ENCODE data around the gene MYT1. TPM values are rescaled to one million over a fixed set of nuclear protein-coding genes. Genes with fewer than 3 reads are reported as not detected.

The MYT1 gene
- total and polyA plus RNA-seq, 2 of the 8 experiments (the other 6 are each of a cell fraction or from before 2014, with no cell fraction given) = 0.63 to 2.0 TPM

- H3K4ac ChIP-seq (replicated peaks; ENCODE audit: insufficient read length, low read depth, low read length) = no peak overlapping the region
- H3K27me3 ChIP-seq (replicated peaks in 1 of 4; ENCODE audit: control insufficient read depth in 3 of 4, extremely low read depth in 1 of 4, insufficient read depth in 3 of 4, low read length in 3 of 4) = no peaks in the 10 kb centered on the region
- no peak overlapping the region for H2AFZ ChIP-seq (ENCODE audit: low read length)
- no peak overlapping the region for H3K14ac ChIP-seq (ENCODE audit: insufficient read length)
- no peak overlapping the region for H3K9ac ChIP-seq (replicated peaks in 1 of 4; ENCODE audit: extremely low read depth in 1 of 4, low read depth in 3 of 4, low read length in 3 of 4)
- H2BK12ac ChIP-seq (ENCODE audit: low read depth, low read length) = no peak overlapping the region
- no peaks in the 10 kb centered on the region for H3K23me2 ChIP-seq (ENCODE audit: low read depth, low read length)
- H2BK5ac ChIP-seq (ENCODE audit: low read depth, low read length) = no peak overlapping the region
- H3K79me1 ChIP-seq (ENCODE audit: low read depth, low read length) = no peaks in the 10 kb centered on the region
- no peak overlapping the region for H4K8ac ChIP-seq (ENCODE audit: extremely low read depth, insufficient read depth, low read length)
- H3K4me3 ChIP-seq (ENCODE audit: extremely low read depth in 1 of 4, insufficient read depth in 2 of 4, low read depth in 3 of 4, low read length in 4 of 4) = no peak overlapping the region
- H2BK120ac ChIP-seq (replicated peaks; ENCODE audit: low read depth, low read length) = no peak overlapping the region
- H3K18ac ChIP-seq (ENCODE audit: extremely low read depth, low read length) = no peak overlapping the region
- no peak for DNase-seq (ENCODE audit: low read depth in 1 of 2, low spot score in 2 of 2)
- no peak overlapping the region for H2BK20ac ChIP-seq (ENCODE audit: low read length)
- H3K9me3 ChIP-seq (ENCODE audit: insufficient read depth in 2 of 2, low read depth in 1 of 2, low read length in 1 of 2) = no peaks in the 10 kb centered on the region
- H3K79me2 ChIP-seq (ENCODE audit: control insufficient read depth in 1 of 2, insufficient read depth in 2 of 2, low read length in 2 of 2) = no peaks in the 10 kb centered on the region
- H2AK5ac ChIP-seq (ENCODE audit: low read depth, low read length) = no peak overlapping the region
- no peaks in the 10 kb centered on the region for H4K20me1 ChIP-seq (replicated peaks in 1 of 2; ENCODE audit: control insufficient read depth in 1 of 2, insufficient read depth in 2 of 2, low read length in 2 of 2)
- no peak overlapping the region for H4K5ac ChIP-seq (ENCODE audit: insufficient read length, low read depth, low read length)
- no peak overlapping the region for H3K56ac ChIP-seq (replicated peaks; ENCODE audit: insufficient read length, low read depth, low read length)
- POLR2A ChIA-PET (ENCODE audit: partially characterized antibody) = interaction anchor here (0.8 kb wide), 1 partner anchor 17 kb away, joined by 3 read pairs; no protein-coding TSS in a partner anchor
- H3K4me1 ChIP-seq (replicated peaks in 1 of 4; ENCODE audit: control insufficient read depth in 3 of 4, insufficient read depth in 4 of 4, low read length in 3 of 4) = peaks cover 0 to 12% (median 10%) of the 10 kb centered on the region in 4 experiments; a peak in 6 of 7 replicates
- H2BK15ac ChIP-seq (ENCODE audit: low read length) = no peak overlapping the region
- H3K27ac ChIP-seq (ENCODE audit: low read depth, low read length) = no peak overlapping the region
- H3K23ac ChIP-seq (ENCODE audit: insufficient read length) = no peak overlapping the region
- no peak for FAIRE-seq
- WGBS, 2 experiments (ENCODE audit: extremely low coverage in 1 of 2, insufficient coverage in 1 of 2, insufficient read length in 1 of 2, insufficient replicate concordance in 2 of 2, low coverage in 1 of 2, low lambda C conversion rate in 2 of 2, missing lambda C conversion rate in 1 of 2) = 84% methylated on average over 12 of the region's 16 CpGs; no CpG with 5 or more reads in 1 of the 2 experiments
- H4K91ac ChIP-seq (replicated peaks; ENCODE audit: insufficient read length, low read length) = no peak overlapping the region
- H3K4me2 ChIP-seq (ENCODE audit: insufficient read depth in 1 of 2, low read depth in 2 of 2, low read length in 2 of 2) = no peak overlapping the region
- CTCF ChIA-PET (ENCODE audit: partially characterized antibody) = interaction anchor here (0.7 to 1.3 kb wide), 3 partner anchors 9 to 100 kb away, joined by 3 to 4 read pairs (median 3); no protein-coding TSS in a partner anchor
- H3K36me3 ChIP-seq (ENCODE audit: control insufficient read depth in 2 of 4, insufficient read depth in 4 of 4, low read length in 3 of 4) = no peaks in the 10 kb centered on the region
- TF ChIP-seq ZNF274 (IDR thresholded peaks at IDR 0.05; ENCODE audit: borderline replicate concordance, extremely low read depth, low read length) (no peak), CTCF (IDR thresholded peaks at IDR 0.05; ENCODE audit: control extremely low read depth in 1 of 3, insufficient read depth in 1 of 3, low read depth in 1 of 3, low read length in 3 of 3) (no peak), POLR2A (IDR thresholded peaks at IDR 0.05; ENCODE audit: control extremely low read depth in 1 of 2, low read depth in 2 of 2, low read length in 2 of 2) (no peak), BRCA1 (IDR thresholded peaks at IDR 0.05; ENCODE audit: low read depth, low read length) (no peak), GTF2F1 (IDR thresholded peaks at IDR 0.05; ENCODE audit: borderline replicate concordance, low read depth, low read length) (no peak), EZH2 (IDR thresholded peaks at IDR 0.05; ENCODE audit: low read depth, low read length, severe bottlenecking) (no peak), HDAC6 (IDR thresholded peaks at IDR 0.05; ENCODE audit: low read depth, low read length) (no peak), RAD21 (IDR thresholded peaks at IDR 0.05 in 1 of 2, conservative IDR thresholded peaks at IDR 0.05 in 1 of 2; ENCODE audit: low read depth in 2 of 2, low read length in 2 of 2) (no peak; a peak in 1 of 4 replicates), KDM5A (IDR thresholded peaks at IDR 0.05; ENCODE audit: low read length) (no peak), CHD1 (IDR thresholded peaks at IDR 0.05; ENCODE audit: low read depth, low read length) (no peak), BACH1 (IDR thresholded peaks at IDR 0.05; ENCODE audit: low read length) (no peak), JUND (IDR thresholded peaks at IDR 0.05; ENCODE audit: low read length) (no peak)
These were observed 55.5 kb downstream of the MYT1 start for GRCh38 chr20:64219730-64220129.

Data from H1 (cell line).